CD4-positive, alpha-beta T cell treated with Interleukin-1 beta for 1 hour (primary cell): ENCODE measurements around the gene CCT4.
"Not testable (repeated sequence)": the region's sequence is repeated elsewhere in the genome, so short reads cannot be mapped to it uniquely, and the experiment has no call there.

Experiments
- DNase-seq, 2 donors: peaks; one replicate each; pipeline ENCODE4 v3.0.0-alpha.2; 2020 to 2022

CCT4 gene, protein sequence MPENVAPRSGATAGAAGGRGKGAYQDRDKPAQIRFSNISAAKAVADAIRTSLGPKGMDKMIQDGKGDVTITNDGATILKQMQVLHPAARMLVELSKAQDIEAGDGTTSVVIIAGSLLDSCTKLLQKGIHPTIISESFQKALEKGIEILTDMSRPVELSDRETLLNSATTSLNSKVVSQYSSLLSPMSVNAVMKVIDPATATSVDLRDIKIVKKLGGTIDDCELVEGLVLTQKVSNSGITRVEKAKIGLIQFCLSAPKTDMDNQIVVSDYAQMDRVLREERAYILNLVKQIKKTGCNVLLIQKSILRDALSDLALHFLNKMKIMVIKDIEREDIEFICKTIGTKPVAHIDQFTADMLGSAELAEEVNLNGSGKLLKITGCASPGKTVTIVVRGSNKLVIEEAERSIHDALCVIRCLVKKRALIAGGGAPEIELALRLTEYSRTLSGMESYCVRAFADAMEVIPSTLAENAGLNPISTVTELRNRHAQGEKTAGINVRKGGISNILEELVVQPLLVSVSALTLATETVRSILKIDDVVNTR

GRCh38 chr2:61888267-61889055 is at the start of gene CCT4:
CCT4 (minus strand) TSS chr2:61888656; CDS start chr2:61888507, 149 bp downstream.
- peak; percentile 90 to 93 for DNase-seq

DNA sequence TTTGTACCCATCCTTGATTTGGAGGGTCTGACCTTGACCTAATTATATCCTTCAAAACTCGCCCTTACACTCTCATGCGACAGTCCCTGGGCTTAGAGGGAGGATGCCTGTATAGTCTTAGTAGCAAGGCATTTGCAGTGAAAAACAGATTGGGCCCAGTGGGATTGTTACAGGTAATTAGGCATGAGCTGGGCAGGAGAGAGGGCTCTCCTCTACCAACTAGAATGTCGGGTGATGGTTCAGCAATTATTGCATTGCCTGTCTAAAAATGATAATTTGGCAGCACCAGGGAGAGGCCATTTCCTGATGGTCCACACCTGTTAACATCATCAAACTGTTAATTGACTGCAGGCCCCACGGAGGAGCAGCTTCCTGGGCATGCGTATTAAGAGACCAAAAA is 49.4 kb upstream of the CCT4 start:
- no peak for DNase-seq

DNA sequence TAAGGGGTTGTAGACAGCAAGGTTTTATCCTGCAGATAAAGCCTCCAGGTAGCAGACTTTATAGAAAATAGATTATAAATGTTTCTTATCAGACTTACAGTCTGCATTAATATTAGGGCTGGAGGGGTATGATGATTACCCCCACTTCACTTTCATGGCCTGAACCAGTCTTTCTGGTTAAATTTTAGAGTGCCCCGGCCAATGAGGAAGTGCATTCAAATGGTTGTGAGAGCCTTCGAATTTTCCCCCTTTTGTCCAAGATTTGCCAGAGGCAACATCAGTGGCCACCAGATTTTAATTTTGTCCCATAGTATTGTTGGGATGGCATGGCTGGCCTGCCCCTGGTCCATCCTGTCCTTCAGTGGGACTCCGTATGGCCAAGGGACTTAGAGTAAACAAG is 48.6 kb upstream of the CCT4 start:
- DNase-seq = no peak

DNA sequence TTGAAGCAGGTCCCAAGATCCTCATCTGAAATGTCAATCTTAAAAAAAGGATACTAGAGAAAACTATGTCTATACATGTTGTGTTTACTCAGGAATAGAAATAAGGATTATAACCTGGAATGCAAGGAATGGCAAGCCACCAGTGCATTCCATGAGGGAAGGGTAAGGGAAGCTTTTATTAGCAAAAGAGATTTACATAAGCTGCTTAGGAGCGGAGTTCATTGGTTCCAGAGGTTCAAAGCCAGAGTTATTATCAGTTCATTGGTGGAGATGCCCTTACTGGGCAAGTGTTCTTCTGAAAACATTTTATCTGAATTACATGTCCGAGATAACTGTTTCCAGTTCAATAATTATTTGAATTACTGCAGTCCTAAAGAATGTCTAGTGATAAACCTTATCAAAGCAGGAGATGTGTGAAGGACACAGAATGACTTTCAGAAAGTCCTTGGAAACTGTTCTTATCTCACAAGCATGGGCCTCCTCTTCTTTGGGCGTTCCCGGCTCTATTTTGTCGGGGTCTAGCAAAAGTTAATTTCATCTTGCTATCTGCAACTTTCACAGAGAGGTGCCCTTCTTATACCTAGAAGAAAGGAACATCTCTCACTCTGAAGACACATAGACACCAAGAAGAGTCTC is 40.5 kb upstream of the CCT4 start:
- no peak for DNase-seq

GRCh38 chr2:61926531-61927477 is 38.3 kb upstream of the CCT4 start:
- no peak for DNase-seq

DNA sequence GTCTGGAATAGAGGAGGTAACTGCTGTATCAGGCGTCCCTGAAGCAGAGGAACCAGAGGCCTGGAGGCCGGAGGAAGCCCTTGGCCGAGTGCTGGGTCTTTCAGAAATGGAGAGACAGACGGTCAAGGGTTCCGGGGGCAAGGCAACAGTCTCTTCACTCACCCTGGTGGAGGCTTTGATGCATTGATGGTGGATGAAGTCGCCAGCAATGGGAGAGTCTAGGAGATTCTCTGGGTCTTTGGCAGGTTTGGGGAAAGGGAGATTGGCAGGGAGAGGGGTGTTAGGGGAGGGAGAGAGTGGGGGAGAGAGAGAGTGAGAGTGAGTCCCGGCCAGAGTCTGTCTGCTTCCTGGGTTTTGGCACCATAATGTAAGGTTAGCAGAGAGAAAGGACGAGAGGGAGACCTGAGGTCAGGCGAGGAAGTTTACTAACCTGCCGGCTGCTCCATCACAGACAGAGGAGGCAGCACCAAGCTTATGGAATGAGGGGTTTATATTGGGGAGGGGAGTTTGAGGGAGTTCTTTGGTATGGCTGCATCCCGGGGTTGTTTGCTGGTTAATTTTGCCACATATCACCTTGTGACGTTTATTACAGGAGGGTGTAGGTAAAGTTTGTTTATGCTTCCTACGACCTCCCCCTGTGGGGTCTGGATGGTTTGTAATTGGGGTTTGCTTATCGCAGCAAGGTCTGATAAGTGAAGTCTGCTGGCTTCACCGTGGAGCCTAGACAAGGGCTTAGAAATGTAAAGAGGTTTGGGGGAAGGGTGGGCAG is 36.6 kb upstream of the CCT4 start:
- no peak for DNase-seq

GRCh38 chr2:61922714-61923113 is 34.3 kb upstream of the CCT4 start:
- DNase-seq = no peak

- no peak for DNase-seq
Measured at GRCh38 chr2:61920548-61920947, 32.1 kb upstream of the CCT4 start.

DNA sequence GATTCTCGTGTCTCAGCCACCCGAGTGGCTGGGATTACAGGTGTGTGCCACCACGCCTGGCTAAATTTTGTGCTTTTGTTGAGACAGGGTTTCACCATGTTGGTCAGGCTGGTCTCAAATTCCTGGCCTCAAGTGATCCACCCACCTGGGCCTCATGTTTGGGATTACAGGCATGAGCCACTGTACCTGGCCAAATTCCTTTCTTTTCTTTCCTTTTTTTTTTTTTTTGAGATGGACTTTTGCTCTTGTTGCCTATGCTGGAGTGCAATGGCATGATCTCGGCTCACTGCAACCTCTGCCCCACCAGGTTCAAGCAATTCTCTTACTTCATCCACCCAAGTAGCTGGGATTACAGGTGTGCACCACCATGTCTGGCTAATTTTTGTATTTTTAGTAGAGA is 26.3 kb upstream of the CCT4 start:
- not testable (repeated sequence) for DNase-seq

GRCh38 chr2:61911510-61911909 is 23.1 kb upstream of the CCT4 start:
- DNase-seq = no peak

- DNase-seq = no peak
Measured at GRCh38 chr2:61910603-61911002, 22.1 kb upstream of the CCT4 start.

- no peak for DNase-seq
Measured at GRCh38 chr2:61909116-61909515, 20.7 kb upstream of the CCT4 start.

DNA sequence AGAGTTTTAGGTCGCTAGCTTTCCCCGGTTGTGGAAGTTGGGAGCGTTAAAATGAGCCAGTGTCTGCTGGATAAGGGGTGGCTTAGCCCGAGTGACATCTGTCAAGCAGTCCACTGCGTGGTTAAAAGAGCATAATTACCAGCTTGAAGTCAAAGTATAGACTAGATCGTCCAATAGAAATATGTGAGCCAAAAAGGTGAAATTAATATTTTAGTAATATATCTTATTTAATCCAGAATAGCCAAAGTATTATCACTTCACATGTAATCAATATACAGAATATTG is 17.7 kb upstream of the CCT4 start:
- no peak for DNase-seq

GRCh38 chr2:61905372-61906185 is 17.1 kb upstream of the CCT4 start, which contains the start of gene COMMD1:
COMMD1 (plus strand) TSS chr2:61905674; CDS start chr2:61905679, 5 bp downstream.
- peak; percentile 80 to 81 for DNase-seq

- no peak for DNase-seq
Measured at GRCh38 chr2:61900281-61900680, 11.8 kb upstream of the CCT4 start.

- DNase-seq = peak in 1 of 2 donors; percentile 16
Measured at GRCh38 chr2:61898810-61899209, 10.4 kb upstream of the CCT4 start.

- DNase-seq = peak in 1 of 2 donors; percentile 26
Measured at GRCh38 chr2:61887717-61888266, 664 bp downstream of the CCT4 start.

DNA sequence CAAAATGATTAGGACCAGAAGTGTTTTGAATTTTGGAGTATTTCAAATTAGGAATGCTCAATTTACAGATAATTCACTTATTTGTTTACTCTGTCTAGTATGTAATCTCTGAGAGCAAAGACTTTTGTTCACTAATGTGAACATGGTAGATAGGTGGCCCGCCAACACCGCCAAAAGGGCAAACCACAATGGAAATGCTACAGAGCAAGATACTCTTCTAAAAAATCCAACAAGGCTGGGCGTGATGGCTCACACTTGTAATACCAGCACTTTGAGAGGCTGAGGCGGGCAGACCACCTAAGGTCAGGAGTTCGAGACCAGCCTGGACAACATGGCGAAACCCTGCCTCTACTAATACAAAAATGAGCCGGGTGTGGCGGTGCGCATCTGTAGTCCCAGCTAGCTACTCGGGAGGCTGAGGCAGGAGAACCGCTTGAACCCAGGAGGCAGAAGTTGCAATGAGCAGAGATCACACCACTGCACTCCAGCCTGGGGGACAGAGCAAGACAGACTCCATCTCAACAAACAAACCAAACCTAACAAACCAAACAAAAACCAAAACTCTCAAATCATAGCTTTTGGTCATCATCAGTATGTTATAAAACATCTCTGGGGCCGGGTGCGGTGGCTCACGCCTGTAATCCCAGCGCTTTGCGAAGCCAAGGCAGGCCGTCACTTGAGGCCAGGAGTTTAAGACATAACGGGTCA is 2.4 kb downstream of the CCT4 start:
- DNase-seq = no peak

GRCh38 chr2:61882850-61883249 is 5.6 kb downstream of the CCT4 start:
- DNase-seq = no peak

- not testable (repeated sequence) for DNase-seq
Measured at GRCh38 chr2:61879351-61879750, 9.1 kb downstream of the CCT4 start.
